Esophagus (tissue), 2 donors: ENCODE measurements around the gene REPS1. TPM values are rescaled to one million over a fixed set of nuclear protein-coding genes. Genes with fewer than 3 reads are reported as not detected.

ENCODE experiments used
- H3K27ac ChIP-seq, 2 donors: one replicate each; pipeline ENCODE4 v1.5.1; 2013; ENCODE audit warnings: low read depth in 2 of 2, mild to moderate bottlenecking in 2 of 2, inconsistent platforms in 1 of 2, low read length in 1 of 2, moderate library complexity in 1 of 2
- H3K27me3 ChIP-seq, 2 donors: one replicate each; pipeline ENCODE4 v1.6.1; 2013; ENCODE audit warnings: low read length in 2 of 2, control low read depth in 1 of 2, mild to moderate bottlenecking in 1 of 2; ENCODE audit not compliant: insufficient read depth in 2 of 2, control insufficient read depth in 1 of 2
- H3K36me3 ChIP-seq, 2 donors: one replicate each; pipeline ENCODE4 v1.6.1; 2013; ENCODE audit warnings: low read length in 1 of 2; ENCODE audit not compliant: control insufficient read depth in 2 of 2, insufficient read depth in 2 of 2
- H3K4me1 ChIP-seq, 2 donors: one replicate each; pipeline ENCODE4 v1.6.1; 2013; ENCODE audit warnings: low read length in 1 of 2; ENCODE audit not compliant: control insufficient read depth in 2 of 2, insufficient read depth in 2 of 2
- H3K4me3 ChIP-seq, 2 donors: one replicate each; pipeline ENCODE4 v1.5.1; 2013; ENCODE audit warnings: low read length in 2 of 2, mild to moderate bottlenecking in 2 of 2, low read depth in 1 of 2, moderate library complexity in 1 of 2
- H3K9me3 ChIP-seq, 2 donors: one replicate each; pipeline ENCODE4 v1.6.1; 2013; ENCODE audit warnings: mild to moderate bottlenecking in 2 of 2, low read depth in 1 of 2, low read length in 1 of 2, moderate library complexity in 1 of 2; ENCODE audit not compliant: control insufficient read depth in 2 of 2, insufficient read depth in 1 of 2
- WGBS, 2 donors: extraction: QIAGEN DNeasy Blood & Tissue Kit; methylation state at CpG; one replicate each; pipeline ENCODE4 v1.1.7; 2013; 5-methylcytosine and 5-hydroxymethylcytosine counted together
- polyA plus RNA-seq, 2 donors: library from polyadenylated mRNA; stranded (reverse); fragments of 200-250 nt; gene quantifications; one replicate each; pipeline ENCODE4 v1.2.3, GENCODE V29; 2013
- donor health status: healthy with polysubstance abuse.
- donor health status: Bipolar disorder and iron deficiency.

Gene REPS1
- polyA plus RNA-seq, 2 donors, result 24.8 to 25.1 TPM

DNA sequence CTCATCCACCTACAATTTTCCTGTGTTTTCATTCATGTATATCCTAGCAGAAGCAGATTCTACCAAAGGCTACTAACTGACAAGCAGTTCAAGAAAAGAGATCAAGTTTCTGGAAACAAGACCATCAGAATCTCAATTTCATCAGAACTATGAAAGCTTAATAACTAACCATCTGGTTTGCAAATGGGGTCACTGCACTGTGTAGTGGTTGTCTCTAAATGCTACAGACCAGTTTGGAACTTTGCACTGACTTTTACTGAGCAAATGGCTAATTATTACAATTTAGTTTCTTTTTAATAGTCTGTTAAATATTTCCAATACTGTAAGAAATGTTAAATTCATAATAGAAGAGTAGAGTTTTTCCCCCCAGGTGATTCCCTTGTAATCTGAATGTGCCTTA, 64.5 kb downstream of the REPS1 start:
- Histone ChIP-seq H3K4me3 (no peak overlapping the region), H3K9me3 (no peaks in the 10 kb centered on the region), H3K4me1 (no peaks in the 10 kb centered on the region), H3K27me3 (no peaks in the 10 kb centered on the region), H3K36me3 (no peaks in the 10 kb centered on the region), H3K27ac (no peak overlapping the region)

DNA sequence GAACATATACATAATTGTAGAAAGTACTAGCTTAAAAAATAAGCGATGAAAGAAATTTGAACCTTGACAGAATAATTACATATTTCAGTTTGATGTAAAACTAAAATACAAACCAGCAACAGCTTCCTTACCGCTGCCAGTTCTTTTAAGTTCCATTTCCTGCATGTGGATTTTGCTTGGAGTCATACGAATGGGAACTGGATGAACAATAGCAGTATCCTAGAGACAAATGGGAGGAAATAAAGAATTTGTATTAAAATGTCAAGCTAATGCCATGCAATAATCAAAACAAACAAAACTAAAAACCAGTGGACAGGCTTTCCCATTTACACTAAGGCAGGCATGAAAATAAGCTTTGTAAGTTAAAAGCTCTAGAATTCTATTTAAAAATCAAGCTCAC, 67.1 kb downstream of the REPS1 start:
- 81 to 88% methylated on average over 3 of the region's 3 CpGs for WGBS, 2 donors
- H3K9me3 ChIP-seq, result no peaks in the 10 kb centered on the region
- no peaks in the 10 kb centered on the region for H3K27me3 ChIP-seq
- no peaks in the 10 kb centered on the region for H3K4me1 ChIP-seq
- H3K36me3 ChIP-seq, result peaks cover 0 to 3% of the 10 kb centered on the region in 2 donors
- no peak overlapping the region for H3K27ac ChIP-seq
- no peak overlapping the region for H3K4me3 ChIP-seq

DNA sequence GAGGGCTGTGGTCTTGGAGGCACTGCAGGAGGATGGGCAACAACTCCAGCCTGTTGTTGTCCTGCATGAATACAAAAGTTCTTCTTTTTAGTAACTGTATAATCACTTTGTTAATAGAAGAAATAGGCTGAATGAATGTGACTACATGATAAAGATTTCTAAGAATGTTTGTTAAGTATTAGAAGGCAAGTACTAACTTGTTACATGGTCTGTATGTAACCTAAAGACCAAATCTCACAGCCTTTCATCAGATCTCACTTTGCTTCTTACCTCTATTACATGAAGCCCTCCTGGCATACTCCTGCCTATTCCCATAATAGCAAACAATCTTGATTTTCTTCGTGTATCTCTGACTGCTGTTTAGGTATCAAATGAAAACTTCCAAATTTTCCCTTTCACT, 73.4 kb downstream of the REPS1 start:
- Histone ChIP-seq H3K36me3 (peaks cover 10 to 15% of the 10 kb centered on the region in 2 donors), H3K27ac (no peak overlapping the region), H3K4me3 (no peak overlapping the region), H3K4me1 (no peaks in the 10 kb centered on the region), H3K27me3 (no peaks in the 10 kb centered on the region), H3K9me3 (no peaks in the 10 kb centered on the region)
- 51 to 66% methylated on average over 1 of the region's 1 CpG for WGBS, 2 donors

DNA sequence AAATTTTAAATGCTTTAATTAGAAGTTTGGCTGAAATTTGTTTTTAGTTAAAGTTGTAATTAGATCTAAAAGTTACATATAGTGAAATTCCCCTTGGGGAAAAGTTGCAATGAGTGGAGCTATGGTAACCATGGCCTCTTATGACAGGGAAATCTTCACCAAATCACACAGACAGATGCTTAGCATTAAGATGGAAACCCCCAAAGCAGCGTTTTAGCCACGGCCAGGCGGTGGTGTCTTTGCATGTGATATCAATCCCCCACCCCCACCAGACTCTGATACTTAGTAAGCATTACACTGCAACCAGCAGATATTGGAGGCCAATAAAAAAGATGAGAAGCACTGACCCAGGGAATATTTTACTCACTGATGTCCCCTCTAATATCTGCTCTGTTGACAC, 75.7 kb downstream of the REPS1 start:
- no peaks in the 10 kb centered on the region for H3K27me3 ChIP-seq
- H3K36me3 ChIP-seq, result peaks cover 14 to 18% of the 10 kb centered on the region in 2 donors
- no peak overlapping the region for H3K4me3 ChIP-seq
- WGBS, 2 donors, result 75 to 76% methylated on average over 3 of the region's 3 CpGs
- H3K4me1 ChIP-seq, result no peaks in the 10 kb centered on the region
- H3K27ac ChIP-seq, result no peak overlapping the region
- no peaks in the 10 kb centered on the region for H3K9me3 ChIP-seq

DNA sequence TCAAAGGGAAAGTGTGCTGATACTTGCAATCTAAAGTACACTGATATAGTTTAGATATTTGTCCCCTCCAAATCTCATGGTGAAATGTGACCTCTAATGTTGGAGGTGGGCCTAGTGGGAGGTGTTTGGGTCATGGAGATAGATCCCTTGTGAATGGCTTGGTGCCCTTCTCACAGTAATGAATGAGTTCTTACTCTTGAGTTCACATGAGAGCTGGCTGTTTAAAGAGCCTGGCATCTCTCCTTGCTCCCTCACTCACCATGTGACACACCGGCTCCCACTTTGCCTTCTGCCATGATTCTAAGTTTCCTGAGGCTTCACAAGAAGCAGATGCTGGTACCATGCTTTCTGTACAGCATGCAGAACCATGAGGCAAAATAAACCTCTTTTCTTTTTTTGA, 78.1 kb downstream of the REPS1 start:
- Histone ChIP-seq H3K4me3 (no peak overlapping the region), H3K27ac (no peak overlapping the region), H3K9me3 (no peaks in the 10 kb centered on the region), H3K4me1 (no peaks in the 10 kb centered on the region), H3K27me3 (no peaks in the 10 kb centered on the region), H3K36me3 (peaks cover 18% of the 10 kb centered on the region in 2 donors)
- 90 to 98% methylated on average over 1 of the region's 1 CpG for WGBS, 2 donors

DNA sequence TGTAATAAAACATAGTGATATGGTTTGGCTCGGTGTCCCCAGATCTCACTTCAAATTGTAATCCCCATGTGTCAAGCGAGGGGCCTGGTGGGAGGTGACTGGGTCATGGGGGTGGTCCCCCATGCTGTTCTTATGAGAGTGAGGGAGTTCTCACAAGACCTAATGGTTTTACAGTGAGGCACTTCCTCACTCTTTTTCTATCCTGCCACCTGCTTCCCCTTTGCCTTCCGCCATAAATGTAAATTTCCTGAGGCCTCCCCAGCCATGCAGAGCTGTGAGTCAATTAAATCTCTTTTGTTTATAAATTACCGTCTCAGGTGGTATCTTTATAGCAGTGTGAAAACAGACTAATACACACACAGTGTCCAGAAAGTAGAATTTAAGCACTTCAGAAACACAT, 78.5 kb downstream of the REPS1 start:
- Histone ChIP-seq H3K4me3 (no peak overlapping the region), H3K36me3 (peaks cover 18% of the 10 kb centered on the region in 2 donors), H3K27me3 (no peaks in the 10 kb centered on the region), H3K27ac (no peak overlapping the region), H3K4me1 (no peaks in the 10 kb centered on the region), H3K9me3 (no peaks in the 10 kb centered on the region)
- WGBS, 2 donors, result 78 to 84% methylated on average over 4 of the region's 4 CpGs

DNA sequence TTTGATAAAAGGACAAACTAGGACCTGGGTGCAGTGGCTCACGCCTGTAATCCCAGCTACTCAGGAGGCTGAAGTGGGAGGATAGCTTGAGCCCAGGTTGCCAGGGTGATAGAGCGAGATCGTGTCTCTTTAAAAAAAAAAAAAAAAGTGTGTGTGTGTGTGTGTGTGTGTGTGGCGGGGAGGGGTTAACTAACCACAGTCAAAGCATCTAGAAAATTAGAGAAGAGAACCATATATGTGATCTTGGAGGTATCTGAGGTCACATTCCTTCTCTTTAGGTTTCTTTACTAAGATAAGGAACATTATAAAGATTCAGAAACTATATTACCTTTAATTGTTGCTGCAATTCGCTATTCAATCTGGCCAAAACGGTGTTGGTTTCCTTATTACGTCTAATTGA, 80.9 kb downstream of the REPS1 start:
- no peaks in the 10 kb centered on the region for H3K9me3 ChIP-seq
- 84 to 91% methylated on average over 7 of the region's 7 CpGs for WGBS, 2 donors
- peaks cover 12 to 15% of the 10 kb centered on the region in 2 donors for H3K36me3 ChIP-seq
- no peaks in the 10 kb centered on the region for H3K27me3 ChIP-seq
- H3K27ac ChIP-seq, result no peak overlapping the region
- no peak overlapping the region for H3K4me3 ChIP-seq
- no peaks in the 10 kb centered on the region for H3K4me1 ChIP-seq

DNA sequence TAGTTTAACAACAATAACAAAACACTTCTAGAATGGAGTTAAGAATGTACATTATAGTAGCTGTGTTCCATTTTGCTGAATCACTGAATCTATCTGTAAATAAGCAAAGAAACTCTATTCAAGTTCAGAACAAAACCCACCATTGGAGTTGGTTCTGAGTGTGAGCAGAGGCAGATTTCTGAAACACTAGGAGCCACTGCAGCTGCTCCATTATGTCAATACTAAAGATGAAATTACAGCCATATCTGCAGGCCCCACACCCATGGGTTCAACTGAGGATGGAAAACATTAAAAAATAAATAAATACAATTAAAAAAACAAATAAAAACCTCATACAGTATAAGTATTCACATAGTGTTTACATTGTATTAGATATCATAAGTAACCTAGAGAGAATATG, 91.0 kb downstream of the REPS1 start:
- Histone ChIP-seq H3K27me3 (no peaks in the 10 kb centered on the region), H3K27ac (no peak overlapping the region), H3K9me3 (no peaks in the 10 kb centered on the region), H3K4me1 (no peaks in the 10 kb centered on the region), H3K4me3 (no peak overlapping the region), H3K36me3 (peaks cover 0 to 2% of the 10 kb centered on the region in 2 donors)

DNA sequence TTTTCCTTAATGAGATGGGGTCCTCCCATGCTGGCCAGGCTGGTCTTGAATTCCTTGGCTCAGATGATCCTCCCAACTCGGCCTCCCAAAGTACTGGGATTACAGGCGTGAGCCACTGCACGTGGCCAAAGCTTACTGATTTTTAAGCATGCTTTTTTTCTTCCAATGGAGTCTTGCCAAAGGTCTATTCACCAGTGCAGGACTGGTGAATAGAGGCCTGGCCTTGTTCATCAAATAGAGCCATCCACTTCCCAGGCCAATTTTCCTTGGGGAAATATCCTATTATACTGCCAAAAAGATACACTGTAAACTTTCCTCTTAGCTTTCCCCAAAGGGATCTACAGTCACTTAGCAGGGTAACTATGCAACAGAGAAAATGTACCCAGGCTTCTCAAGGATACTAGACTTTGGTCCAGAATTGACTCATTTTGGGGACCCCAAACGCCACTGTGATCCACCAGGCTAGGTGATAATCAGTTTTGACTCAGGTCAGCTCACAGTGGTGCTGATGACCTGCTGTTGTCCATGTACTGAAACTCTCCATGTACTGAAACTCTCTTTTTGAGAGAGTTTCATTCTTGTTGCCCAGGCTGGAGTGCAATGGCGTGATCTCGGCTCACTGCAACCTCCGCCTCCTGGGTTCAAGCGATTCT, 91.8 kb downstream of the REPS1 start:
- H3K27me3 ChIP-seq, result no peaks in the 10 kb centered on the region
- H3K4me3 ChIP-seq, result no peak overlapping the region
- no peaks in the 10 kb centered on the region for H3K9me3 ChIP-seq
- peaks cover 0 to 2% of the 10 kb centered on the region in 2 donors for H3K36me3 ChIP-seq
- WGBS, 2 donors, result 90 to 91% methylated on average over 8 of the region's 8 CpGs
- no peak overlapping the region for H3K27ac ChIP-seq
- no peaks in the 10 kb centered on the region for H3K4me1 ChIP-seq

DNA sequence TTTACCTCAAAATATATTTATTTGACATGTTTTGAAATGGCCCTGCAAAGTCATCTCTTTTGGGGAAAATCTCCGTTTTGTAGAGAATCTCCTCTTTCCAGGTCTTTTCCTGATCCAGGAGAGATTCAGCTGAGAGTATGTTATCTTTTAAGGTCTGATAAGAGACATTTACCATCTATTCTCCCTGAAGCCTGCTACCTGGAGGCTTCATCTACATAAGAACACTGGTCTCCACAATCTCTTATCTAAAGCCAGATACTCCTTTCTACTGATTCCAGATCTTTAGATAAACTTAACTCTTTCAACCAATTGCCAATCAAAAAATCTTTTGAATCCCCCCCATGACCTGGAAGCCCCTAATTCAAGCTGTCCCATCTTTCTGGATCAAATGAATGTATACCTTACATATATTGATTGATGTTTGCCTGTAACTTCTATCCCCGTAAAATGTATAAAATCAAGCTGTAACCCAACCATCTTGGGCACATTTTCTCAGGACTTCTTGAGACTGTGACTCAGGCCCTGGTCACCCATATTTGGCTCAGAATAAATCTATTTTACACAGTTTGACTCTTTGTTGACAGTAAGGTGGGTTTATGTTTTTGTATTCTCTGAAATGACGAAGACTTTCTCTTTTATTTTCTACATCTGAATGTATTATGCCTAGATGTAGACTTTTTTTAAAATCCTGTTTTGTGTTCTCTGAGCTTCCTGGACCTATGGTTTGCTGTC, 96.6 kb downstream of the REPS1 start:
- no peaks in the 10 kb centered on the region for H3K36me3 ChIP-seq
- H3K4me3 ChIP-seq, result no peak overlapping the region
- WGBS, 2 donors, result 84 to 91% methylated on average over 3 of the region's 3 CpGs
- no peaks in the 10 kb centered on the region for H3K4me1 ChIP-seq
- H3K9me3 ChIP-seq, result no peaks in the 10 kb centered on the region
- no peak overlapping the region for H3K27ac ChIP-seq
- H3K27me3 ChIP-seq, result no peaks in the 10 kb centered on the region
